ENCODE measurements around the gene HEPHL1.

GRCh38 chr11:94048032-94048709 lies 27.0 kb downstream of the HEPHL1 start:
- TF ChIP-seq CTCF (IDR thresholded peaks at IDR 0.05; ENCODE audit: borderline replicate concordance, extremely low read depth, low read length, poor library complexity, severe bottlenecking) (no peak), EZH2 (IDR thresholded peaks at IDR 0.05; ENCODE audit: borderline replicate concordance, low read depth, low read length, severe bottlenecking) (no peak)
